HepG2 (cell line): Measurements from ENCODE around the gene NEAT1. TPM values are rescaled to one million over a fixed set of nuclear protein-coding genes. Genes with fewer than 3 reads are reported as not detected.

Experiments
- CEBPB ChIP-seq: IDR thresholded peaks from 2 replicates; pipeline ENCODE4 v1.6.1; 2011; ENCODE audit warnings: low read depth, low read length, improper control_type of control experiment, borderline replicate concordance
- CEBPG ChIP-seq: IDR thresholded peaks from 2 replicates; pipeline ENCODE4 v1.6.1; 2016
- HES4 ChIP-seq: sonication (generic); formaldehyde crosslinking; IDR thresholded peaks from 2 replicates; pipeline ENCODE4 v1.9.0; 2021; ENCODE audit warnings: mild to moderate bottlenecking, missing genetic modification reagents, borderline replicate concordance
- HNF4A ChIP-seq: sonication (generic); formaldehyde crosslinking; IDR thresholded peaks from 2 replicates; pipeline ENCODE4 v1.4.0; 2020; ENCODE audit warnings: missing genetic modification reagents
- HNF4G ChIP-seq, 2 experiments: sonication (generic) in 1 of 2; formaldehyde crosslinking in 1 of 2; IDR thresholded peaks; 2 replicates each; pipeline versions ENCODE4 v1.4.0 to v1.6.1; 2011 to 2020; ENCODE audit warnings: borderline replicate concordance in 2 of 2, low read depth in 2 of 2, mild to moderate bottlenecking in 2 of 2, low read length in 1 of 2, missing genetic modification reagents in 1 of 2, moderate library complexity in 1 of 2
- HOXA3 ChIP-seq: sonication (generic); formaldehyde crosslinking; IDR thresholded peaks from 2 replicates; pipeline ENCODE4 v1.5.0; 2020; ENCODE audit warnings: missing genetic modification reagents
- NRL ChIP-seq: sonication (generic); formaldehyde crosslinking; IDR thresholded peaks from 2 replicates; pipeline ENCODE4 v1.5.0; 2020; ENCODE audit warnings: missing genetic modification reagents, mild to moderate bottlenecking, moderate library complexity, borderline replicate concordance
- SALL2 ChIP-seq: sonication (generic); formaldehyde crosslinking; IDR thresholded peaks from 2 replicates; pipeline ENCODE4 v1.8.1; 2023; ENCODE audit warnings: mild to moderate bottlenecking, missing genetic modification reagents, inconsistent platforms
- XBP1 ChIP-seq: sonication (generic); formaldehyde crosslinking; IDR thresholded peaks from 2 replicates; pipeline ENCODE4 v1.5.0; 2020; ENCODE audit warnings: missing genetic modification reagents
- ZMYM3 ChIP-seq: sonication (generic); formaldehyde crosslinking; IDR thresholded peaks from 2 replicates; pipeline ENCODE4 v1.5.1; 2020; ENCODE audit warnings: mild to moderate bottlenecking, missing genetic modification reagents
- ZNF143 ChIP-seq: sonication (generic); formaldehyde crosslinking; IDR thresholded peaks from 2 replicates; pipeline ENCODE4 v1.4.0; 2020; ENCODE audit warnings: missing genetic modification reagents
- ZNF446 ChIP-seq: sonication (generic); formaldehyde crosslinking; IDR thresholded peaks from 2 replicates; pipeline ENCODE4 v1.5.0; 2020; ENCODE audit warnings: mild to moderate bottlenecking, missing genetic modification reagents
- polyA plus RNA-seq, 8 experiments: library from polyadenylated mRNA; depleted of rRNA in 3 of 8; stranded (reverse) in 7 of 8; unstranded in 1 of 8; fragments of >200 nt; fragmentation: Illumina TruSeq in 4 of 8; extraction: Trizol in 4 of 8; gene quantifications; 2 replicates each; pipeline versions ENCODE4 v1.2.1 to v1.2.3, GENCODE V29; 2011 to 2016; ENCODE audit warnings: low read depth in 4 of 8, missing spikeins in 1 of 8, mixed read lengths in 1 of 8; ENCODE audit not compliant: insufficient read depth in 1 of 8
- total RNA-seq, 5 experiments: library from RNA; depleted of rRNA; stranded (reverse); fragments of >200 nt; fragmentation: Illumina TruSeq; extraction: Trizol; gene quantifications; 2 replicates each; pipeline ENCODE4 v1.2.3, GENCODE V29; 2016; ENCODE audit warnings: low read depth in 1 of 5
- TF ChIP-seq, protein P1 (sequence below): sonication (generic); formaldehyde crosslinking; IDR thresholded peaks from 2 replicates; pipeline ENCODE4 v1.4.0; 2020; ENCODE audit warnings: missing genetic modification reagents
- TF ChIP-seq, protein P2 (sequence below): sonication (generic); formaldehyde crosslinking; IDR thresholded peaks from 2 replicates; pipeline ENCODE4 v1.9.0; 2022; ENCODE audit warnings: missing genetic modification reagents, mild to moderate bottlenecking, borderline replicate concordance
- TF ChIP-seq, protein P3 (sequence below): sonication (generic); formaldehyde crosslinking; IDR thresholded peaks from 2 replicates; pipeline ENCODE4 v1.4.0; 2020; ENCODE audit warnings: mild to moderate bottlenecking, low read depth, missing genetic modification reagents
- TF ChIP-seq, protein P4 (sequence below): sonication (generic); formaldehyde crosslinking; IDR thresholded peaks from 2 replicates; pipeline ENCODE4 v1.5.1; 2020; ENCODE audit warnings: mild to moderate bottlenecking, missing genetic modification reagents
- TF ChIP-seq, protein P5 (sequence below): sonication (generic); formaldehyde crosslinking; IDR thresholded peaks from 2 replicates; pipeline ENCODE4 v1.4.0; 2020; ENCODE audit warnings: missing genetic modification reagents, borderline replicate concordance

NEAT1 gene
- total and polyA plus RNA-seq, 2 of the 13 experiments (the other 11 are each of a cell fraction or from before 2014, with no cell fraction given), result 20.5 to 41.2 TPM

DNA sequence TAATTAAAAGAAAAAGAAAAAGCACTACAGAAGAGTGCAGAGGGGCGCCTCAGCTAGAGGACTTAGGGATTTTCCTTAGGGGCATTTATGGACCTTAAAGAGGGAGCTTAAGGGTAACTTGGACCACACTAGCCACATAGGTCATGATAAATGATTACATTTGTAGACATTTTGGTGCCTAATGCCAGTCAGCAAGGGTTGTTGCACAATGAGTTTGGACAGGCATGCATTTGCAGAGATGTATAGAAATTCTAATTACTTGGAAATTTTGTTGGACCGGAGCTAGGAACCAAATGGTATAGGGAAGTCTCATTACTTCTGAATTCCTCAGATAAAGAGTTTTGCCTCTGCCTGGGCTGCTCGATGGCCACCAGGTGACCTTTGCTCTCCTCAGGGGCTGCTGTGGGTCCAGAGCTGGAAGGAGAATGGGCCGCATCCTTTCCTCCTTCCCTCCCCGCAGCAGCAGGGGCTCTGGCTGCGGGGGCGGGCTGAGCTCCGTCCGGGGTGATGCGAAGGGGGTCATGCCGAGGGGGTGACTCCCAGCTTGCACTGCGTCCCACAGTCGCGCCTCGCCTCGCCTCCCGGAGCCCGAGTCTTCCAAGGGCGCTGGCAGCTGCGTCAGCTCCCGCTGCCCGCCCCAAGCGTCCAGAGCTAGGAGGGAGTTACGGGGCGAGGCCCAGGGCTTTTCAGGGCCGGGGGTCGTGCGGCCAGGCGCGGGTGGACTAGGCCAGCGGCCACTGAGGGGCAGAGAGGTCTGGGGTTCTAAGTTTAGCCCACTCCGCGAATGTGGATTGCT, 56.0 kb downstream of the NEAT1 start (continued):
- TF ChIP-seq ZNF143 (CRISPR knock-in tag) (peak; percentile 47; the same call in 1 of the 2 replicates), HNF4G (IDR thresholded peaks at IDR 0.05; ENCODE audit: borderline replicate concordance, low read depth, low read length) (peak; percentile 27; the same call in 1 of the 2 replicates), HNF4G (CRISPR knock-in tag; IDR thresholded peaks at IDR 0.05; ENCODE audit: borderline replicate concordance, low read depth) (no peak), NRL (CRISPR knock-in tag) (0 out of 2 replicates have a peak, but pooled peaks have one; percentile 21), CEBPG (CRISPR knock-in tag) (0 out of 2 replicates have a peak, but pooled peaks have one; percentile 12), SALL2 (CRISPR knock-in tag) (peak; percentile 43; the same call in 1 of the 2 replicates), HNF4A (CRISPR knock-in tag) (0 out of 2 replicates have a peak, but pooled peaks have one; percentile 24), HOXA3 (CRISPR knock-in tag) (peak; percentile 56), XBP1 (CRISPR knock-in tag) (no peak), CEBPB (peak; percentile 49; the same call in 1 of the 2 replicates), ZMYM3 (CRISPR knock-in tag) (0 out of 2 replicates have a peak, but pooled peaks have one; percentile 12), ZNF446 (CRISPR knock-in tag) (0 out of 2 replicates have a peak, but pooled peaks have one; percentile 43), HES4 (CRISPR knock-in tag) (0 out of 2 replicates have a peak, but pooled peaks have one; percentile 29)
- TF ChIP-seq, protein P1, sequence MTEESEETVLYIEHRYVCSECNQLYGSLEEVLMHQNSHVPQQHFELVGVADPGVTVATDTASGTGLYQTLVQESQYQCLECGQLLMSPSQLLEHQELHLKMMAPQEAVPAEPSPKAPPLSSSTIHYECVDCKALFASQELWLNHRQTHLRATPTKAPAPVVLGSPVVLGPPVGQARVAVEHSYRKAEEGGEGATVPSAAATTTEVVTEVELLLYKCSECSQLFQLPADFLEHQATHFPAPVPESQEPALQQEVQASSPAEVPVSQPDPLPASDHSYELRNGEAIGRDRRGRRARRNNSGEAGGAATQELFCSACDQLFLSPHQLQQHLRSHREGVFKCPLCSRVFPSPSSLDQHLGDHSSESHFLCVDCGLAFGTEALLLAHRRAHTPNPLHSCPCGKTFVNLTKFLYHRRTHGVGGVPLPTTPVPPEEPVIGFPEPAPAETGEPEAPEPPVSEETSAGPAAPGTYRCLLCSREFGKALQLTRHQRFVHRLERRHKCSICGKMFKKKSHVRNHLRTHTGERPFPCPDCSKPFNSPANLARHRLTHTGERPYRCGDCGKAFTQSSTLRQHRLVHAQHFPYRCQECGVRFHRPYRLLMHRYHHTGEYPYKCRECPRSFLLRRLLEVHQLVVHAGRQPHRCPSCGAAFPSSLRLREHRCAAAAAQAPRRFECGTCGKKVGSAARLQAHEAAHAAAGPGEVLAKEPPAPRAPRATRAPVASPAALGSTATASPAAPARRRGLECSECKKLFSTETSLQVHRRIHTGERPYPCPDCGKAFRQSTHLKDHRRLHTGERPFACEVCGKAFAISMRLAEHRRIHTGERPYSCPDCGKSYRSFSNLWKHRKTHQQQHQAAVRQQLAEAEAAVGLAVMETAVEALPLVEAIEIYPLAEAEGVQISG (CRISPR knock-in tag), result 0 out of 2 replicates have a peak, but pooled peaks have one; percentile 6
- TF ChIP-seq, protein P2, sequence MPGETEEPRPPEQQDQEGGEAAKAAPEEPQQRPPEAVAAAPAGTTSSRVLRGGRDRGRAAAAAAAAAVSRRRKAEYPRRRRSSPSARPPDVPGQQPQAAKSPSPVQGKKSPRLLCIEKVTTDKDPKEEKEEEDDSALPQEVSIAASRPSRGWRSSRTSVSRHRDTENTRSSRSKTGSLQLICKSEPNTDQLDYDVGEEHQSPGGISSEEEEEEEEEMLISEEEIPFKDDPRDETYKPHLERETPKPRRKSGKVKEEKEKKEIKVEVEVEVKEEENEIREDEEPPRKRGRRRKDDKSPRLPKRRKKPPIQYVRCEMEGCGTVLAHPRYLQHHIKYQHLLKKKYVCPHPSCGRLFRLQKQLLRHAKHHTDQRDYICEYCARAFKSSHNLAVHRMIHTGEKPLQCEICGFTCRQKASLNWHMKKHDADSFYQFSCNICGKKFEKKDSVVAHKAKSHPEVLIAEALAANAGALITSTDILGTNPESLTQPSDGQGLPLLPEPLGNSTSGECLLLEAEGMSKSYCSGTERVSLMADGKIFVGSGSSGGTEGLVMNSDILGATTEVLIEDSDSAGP (CRISPR knock-in tag), result peak; percentile 45; the same call in 1 of the 2 replicates
- TF ChIP-seq, protein P3, sequence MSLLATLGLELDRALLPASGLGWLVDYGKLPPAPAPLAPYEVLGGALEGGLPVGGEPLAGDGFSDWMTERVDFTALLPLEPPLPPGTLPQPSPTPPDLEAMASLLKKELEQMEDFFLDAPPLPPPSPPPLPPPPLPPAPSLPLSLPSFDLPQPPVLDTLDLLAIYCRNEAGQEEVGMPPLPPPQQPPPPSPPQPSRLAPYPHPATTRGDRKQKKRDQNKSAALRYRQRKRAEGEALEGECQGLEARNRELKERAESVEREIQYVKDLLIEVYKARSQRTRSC (CRISPR knock-in tag), result no peak
- TF ChIP-seq, protein P4, sequence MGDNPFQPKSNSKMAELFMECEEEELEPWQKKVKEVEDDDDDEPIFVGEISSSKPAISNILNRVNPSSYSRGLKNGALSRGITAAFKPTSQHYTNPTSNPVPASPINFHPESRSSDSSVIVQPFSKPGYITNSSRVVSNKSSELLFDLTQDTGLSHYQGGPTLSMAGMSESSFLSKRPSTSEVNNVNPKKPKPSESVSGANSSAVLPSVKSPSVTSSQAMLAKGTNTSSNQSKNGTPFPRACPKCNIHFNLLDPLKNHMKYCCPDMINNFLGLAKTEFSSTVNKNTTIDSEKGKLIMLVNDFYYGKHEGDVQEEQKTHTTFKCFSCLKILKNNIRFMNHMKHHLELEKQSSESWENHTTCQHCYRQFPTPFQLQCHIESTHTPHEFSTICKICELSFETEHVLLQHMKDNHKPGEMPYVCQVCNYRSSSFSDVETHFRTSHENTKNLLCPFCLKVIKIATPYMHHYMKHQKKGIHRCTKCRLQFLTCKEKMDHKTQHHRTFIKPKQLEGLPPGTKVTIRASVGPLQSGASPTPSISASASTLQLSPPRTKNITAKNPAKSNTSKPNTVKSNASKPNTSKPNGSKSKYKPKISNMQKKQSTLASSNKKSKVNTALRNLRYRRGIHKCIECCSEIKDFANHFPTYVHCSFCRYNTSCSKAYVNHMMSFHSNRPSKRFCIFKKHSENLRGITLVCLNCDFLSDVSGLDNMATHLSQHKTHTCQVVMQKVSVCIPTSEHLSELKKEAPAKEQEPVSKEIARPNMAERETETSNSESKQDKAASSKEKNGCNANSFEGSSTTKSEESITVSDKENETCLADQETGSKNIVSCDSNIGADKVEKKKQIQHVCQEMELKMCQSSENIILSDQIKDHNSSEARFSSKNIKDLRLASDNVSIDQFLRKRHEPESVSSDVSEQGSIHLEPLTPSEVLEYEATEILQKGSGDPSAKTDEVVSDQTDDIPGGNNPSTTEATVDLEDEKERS (CRISPR knock-in tag), result 0 out of 2 replicates have a peak, but pooled peaks have one; percentile 15
- TF ChIP-seq, protein P5, sequence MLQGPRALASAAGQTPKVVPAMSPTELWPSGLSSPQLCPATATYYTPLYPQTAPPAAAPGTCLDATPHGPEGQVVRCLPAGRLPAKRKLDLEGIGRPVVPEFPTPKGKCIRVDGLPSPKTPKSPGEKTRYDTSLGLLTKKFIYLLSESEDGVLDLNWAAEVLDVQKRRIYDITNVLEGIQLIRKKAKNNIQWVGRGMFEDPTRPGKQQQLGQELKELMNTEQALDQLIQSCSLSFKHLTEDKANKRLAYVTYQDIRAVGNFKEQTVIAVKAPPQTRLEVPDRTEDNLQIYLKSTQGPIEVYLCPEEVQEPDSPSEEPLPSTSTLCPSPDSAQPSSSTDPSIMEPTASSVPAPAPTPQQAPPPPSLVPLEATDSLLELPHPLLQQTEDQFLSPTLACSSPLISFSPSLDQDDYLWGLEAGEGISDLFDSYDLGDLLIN (CRISPR knock-in tag), result no peak
